Stimulated activated CD4-positive, alpha-beta T cell treated with anti-CD3 and anti-CD28 coated beads, Interleukin-2, amount 100 ng/mL, for 24 hours (primary cell): Measurements from ENCODE around the gene CABP4.

Experiments
- DNase-seq, 2 donors: peaks; one replicate each; pipeline ENCODE4 v3.0.0-alpha.2; 2020

CABP4 gene

DNA sequence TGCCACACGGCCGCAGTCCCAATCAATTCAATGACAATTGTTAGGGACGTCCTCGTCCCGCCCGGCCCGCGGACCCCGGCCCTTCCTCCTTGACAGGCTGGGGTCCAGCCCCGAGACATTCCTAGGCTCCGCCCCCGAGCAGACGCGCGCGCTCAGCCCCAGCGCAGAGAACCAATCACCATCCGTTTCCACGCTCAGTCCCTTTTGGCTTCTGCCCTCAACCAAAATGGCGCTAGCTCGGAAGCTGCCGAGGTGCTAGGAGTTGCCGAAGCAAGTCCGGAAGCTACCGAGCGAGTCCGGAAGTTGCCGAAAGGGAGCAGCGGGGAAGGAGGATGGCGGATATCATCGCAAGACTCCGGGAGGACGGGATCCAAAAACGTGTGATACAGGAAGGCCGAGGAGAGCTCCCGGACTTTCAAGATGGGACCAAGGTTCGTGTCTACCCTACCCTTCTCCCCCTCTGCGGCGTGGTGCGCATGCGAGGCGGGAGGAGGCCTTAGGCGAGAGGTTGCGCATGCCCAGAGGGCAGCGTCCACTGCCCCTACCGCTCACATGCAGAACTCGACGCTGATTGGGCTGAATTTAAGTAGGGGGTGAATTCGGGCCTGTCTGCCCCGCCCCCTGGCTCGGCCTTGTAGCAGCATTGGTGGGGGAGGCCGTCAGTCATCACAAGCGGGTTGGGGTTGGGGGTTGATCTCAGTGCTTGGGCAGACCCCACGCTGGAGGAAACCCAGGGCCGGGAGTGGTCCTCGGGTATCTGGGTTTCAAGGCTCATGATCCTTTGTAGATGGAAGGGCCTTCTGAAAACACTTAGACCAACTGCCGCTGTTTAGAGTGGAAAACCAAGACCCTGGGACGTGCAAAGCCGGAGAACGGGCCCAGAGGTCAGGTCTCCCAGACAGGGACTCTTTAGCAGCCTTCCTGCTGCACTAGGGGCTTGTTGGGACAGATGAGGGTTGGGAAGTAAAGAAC is 28.0 kb downstream of the CABP4 start, which contains the start of gene AIP:
TSS of gene AIP (plus strand) at position 200 of the 972 bp plus-strand sequence. CDS start at position 333, 133 bp downstream.
- peak; percentile 97 to 98 for DNase-seq

- peak; percentile 49 to 53 for DNase-seq
Measured at GRCh38 chr11:67483831-67484665, 28.9 kb downstream of the CABP4 start.

- peak; percentile 73 to 79 for DNase-seq
Measured at GRCh38 chr11:67484847-67485311, 29.7 kb downstream of the CABP4 start.

DNA sequence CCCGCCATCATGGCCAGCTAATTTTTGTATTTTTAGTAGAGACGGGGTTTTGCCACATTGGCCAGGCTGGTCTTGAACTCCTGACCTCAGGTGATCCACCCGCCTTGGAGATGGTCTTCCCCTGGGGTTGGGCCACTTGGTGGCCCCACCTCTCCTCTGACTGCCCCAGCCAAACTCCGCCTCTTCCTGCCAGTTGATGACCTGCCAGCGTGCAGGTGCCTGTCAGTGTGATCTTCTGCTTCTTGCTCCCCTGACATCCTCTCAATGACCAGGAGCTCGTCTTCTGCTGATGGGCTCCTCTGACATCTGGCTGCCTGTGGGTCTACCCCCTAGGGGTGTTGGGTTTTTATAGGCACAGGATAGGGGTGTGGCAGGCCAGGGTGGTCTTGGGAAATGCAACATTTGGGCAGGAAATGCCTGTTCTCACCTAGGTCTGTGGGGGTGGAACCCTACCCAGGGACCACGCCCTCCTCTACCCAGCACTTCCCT is 30.8 kb downstream of the CABP4 start:
- DNase-seq: peak in 1 of 2 donors; percentile 68

GRCh38 chr11:67486481-67487195 is 31.5 kb downstream of the CABP4 start:
- DNase-seq: peak; percentile 49 to 57

DNA sequence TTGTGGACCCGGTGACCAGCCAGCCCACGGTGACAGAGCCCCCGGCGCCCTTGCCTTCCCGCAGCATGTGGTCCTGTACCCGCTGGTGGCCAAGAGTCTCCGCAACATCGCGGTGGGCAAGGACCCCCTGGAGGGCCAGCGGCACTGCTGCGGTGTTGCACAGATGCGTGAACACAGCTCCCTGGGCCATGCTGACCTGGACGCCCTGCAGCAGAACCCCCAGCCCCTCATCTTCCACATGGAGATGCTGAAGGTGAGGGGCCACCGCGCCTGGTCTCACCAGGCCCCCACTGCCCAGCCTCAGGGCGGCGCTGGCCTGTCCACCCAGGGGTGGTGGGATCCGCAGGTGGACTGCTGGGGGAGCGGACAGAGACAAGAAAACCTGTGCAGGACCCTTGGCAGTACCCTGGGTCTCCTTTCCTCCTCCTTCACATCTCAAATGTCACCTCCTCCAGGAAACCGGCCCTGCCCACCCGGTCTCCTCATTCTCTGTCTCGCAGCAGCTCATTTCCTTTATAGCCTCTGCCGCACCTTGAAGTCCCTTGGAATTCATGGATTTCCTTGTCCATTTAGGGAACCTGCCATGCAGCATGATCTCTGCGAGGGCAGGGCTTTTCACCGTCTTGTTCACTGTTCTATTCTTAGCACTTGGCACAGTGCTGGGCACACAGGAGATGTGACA is 34.2 kb downstream of the CABP4 start:
- no peak for DNase-seq

DNA sequence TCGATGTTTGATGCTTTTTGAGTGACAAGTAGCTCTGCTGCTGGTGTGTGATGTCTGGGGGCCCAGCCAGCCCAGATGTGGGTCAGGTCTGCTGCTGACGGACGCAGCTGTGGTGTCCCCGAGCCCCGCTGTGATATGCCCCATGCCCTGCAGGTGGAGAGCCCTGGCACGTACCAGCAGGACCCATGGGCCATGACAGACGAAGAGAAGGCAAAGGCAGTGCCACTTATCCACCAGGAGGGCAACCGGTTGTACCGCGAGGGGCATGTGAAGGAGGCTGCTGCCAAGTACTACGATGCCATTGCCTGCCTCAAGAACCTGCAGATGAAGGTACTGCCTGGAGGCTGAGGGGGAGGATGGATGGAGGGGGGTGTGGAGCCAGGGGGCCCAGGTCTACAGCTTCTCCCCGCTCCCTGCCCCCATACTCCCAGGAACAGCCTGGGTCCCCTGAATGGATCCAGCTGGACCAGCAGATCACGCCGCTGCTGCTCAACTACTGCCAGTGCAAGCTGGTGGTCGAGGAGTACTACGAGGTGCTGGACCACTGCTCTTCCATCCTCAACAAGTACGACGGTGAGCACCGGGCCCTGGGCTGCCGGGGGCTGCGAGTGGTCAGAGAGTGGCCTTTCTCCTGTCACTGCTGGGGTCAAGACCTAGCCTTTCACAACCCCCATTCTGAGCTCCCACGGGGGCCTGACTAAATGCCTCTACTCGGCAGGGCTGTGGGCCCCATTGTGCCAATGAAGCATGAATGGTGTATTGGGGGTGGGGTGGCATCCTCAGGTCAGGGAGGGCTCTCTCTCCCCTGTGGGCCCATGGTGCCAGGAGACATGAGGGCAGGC is 35.0 kb downstream of the CABP4 start:
- DNase-seq: peak in 1 of 2 donors; percentile 9

DNA sequence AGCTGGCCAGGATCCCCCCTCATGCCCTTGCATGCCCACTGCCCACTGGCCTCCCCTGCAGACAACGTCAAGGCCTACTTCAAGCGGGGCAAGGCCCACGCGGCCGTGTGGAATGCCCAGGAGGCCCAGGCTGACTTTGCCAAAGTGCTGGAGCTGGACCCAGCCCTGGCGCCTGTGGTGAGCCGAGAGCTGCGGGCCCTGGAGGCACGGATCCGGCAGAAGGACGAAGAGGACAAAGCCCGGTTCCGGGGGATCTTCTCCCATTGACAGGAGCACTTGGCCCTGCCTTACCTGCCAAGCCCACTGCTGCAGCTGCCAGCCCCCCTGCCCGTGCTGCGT is 35.5 kb downstream of the CABP4 start:
- peak in 1 of 2 donors; percentile 6 for DNase-seq

DNA sequence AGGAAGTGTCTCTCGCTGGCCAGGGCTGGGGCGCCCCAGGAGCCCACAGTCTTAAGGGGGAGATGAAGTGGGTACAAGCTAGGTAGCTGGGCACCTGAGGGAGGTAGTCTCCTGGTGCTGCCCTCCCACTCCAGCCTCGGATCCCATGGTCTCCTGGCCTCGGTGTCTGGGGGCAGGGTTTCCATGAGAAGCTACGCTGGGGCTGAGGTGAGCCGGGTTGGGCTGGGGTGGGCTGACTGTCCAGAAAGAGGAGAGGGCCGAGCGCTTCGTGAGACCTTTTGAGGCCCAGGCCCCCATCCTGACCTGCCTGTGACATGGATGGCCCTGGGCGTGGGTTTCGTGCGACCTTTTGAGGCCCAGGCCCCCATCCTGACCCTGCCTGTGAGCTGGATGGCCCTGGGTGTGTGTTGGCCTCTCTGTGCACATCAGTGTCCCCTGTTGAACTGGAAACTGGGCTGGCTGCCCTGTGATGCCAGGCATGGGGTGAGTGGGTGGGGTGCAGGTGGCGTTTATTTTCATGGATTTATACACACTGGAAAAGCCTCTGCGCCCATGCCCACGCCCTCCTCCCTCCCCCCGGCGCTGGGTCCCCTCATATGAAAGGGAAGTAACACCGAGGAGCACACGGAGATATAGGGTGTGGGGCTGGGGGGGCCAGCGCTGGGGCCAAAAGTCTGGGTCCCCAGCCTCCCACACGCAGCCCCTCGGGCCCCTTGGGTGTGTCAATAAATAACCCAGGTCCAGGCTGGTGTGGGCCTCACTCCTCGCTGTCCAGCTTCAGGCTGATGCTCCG is 36.3 kb downstream of the CABP4 start:
- DNase-seq: no peak

DNA sequence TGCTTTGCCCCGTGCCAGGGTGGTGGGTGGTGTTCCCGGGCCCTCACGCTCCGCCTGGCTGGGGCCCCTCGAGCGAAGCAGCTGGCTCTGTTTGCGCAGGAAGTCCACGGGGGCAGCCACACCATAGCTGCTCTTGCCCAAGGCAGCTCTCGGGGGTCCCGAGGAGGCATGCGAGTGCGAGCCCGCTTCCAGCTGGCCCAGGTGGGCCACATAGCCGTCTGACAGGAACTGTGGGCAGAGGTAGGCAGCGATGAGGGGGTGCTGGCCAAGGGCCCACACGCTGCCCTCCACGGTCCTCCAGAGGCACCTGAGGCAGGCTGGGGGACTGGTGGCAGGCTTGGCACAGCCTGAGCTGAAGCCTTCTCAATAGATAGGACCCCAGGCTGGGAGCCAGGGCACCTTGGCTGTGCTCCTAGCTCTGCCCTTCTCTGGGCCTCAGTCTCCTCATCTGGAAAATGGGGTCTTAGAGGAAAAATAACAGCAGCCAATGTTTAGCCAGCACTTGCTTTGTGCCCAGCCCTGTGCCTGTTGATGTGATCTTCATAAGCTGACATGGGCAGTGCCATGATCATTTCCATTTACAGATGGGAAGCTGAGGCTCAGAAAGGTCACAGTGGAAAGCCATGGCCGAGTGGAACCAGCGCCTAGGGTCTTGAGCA is 37.0 kb downstream of the CABP4 start:
- DNase-seq: no peak

DNA sequence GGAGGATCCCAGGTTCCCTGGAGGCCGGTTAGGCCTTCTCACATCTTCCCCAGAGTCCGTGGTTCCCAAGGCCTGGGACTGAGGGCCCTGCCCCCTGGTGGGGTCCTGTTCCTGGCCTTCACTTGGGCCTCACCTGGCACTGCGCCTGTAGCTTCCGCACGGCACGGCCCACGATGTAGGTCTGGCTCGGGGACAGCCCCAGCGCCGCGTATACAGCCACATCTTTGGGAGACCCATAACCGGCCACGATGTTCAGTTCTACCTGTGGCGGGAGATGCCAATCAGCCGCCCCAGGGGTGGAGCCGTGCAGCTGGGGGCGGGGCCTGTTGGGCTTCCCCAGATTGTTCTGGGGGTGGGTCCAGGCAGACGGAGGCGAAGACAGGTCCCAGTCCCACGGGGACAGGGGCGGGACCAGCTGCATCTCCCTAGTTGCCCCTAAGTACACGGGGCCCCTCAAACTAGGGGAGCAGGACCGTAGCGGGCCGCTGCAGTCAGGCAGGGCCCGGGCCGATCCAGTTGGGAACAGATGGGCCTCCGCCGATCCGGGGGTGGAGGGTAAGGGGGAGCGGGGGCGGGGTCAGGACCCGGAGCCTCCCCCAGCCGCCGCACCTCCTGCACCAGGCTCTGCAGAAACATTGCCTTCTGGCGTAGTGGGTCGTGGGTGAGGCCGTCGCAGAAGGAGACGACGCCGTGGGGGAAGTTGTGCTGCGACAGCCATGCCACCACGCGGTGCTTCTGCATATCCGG is 37.8 kb downstream of the CABP4 start:
- peak in 1 of 2 donors; percentile 56 for DNase-seq

GRCh38 chr11:67493548-67494370 is 38.6 kb downstream of the CABP4 start:
- no peak for DNase-seq

GRCh38 chr11:67494371-67495233 is 39.4 kb downstream of the CABP4 start:
- DNase-seq: peak in 1 of 2 donors; percentile 5

GRCh38 chr11:67495234-67496005 is 40.3 kb downstream of the CABP4 start:
- no peak for DNase-seq

- no peak for DNase-seq
Measured at GRCh38 chr11:67496113-67496512, 41.0 kb downstream of the CABP4 start.
